Type B pancreatic cell (in vitro differentiated cells): ENCODE measurements around the gene PPP4R3B. TPM values are rescaled to one million over a fixed set of nuclear protein-coding genes. Genes with fewer than 3 reads are reported as not detected.

Experiments used
- DNase-seq: peaks from one replicate; pipeline ENCODE4 v3.0.0; 2021; ENCODE audit warnings: mixed read lengths; ENCODE audit not compliant: unreplicated experiment; ENCODE audit errors: extremely low spot score
- H3K27ac Mint-ChIP-seq: 2 replicates; pipeline ENCODE4 v1.8.0; 2021; ENCODE audit warnings: mild to moderate bottlenecking, mixed read lengths
- H3K27me3 Mint-ChIP-seq: 2 replicates; pipeline ENCODE4 v1.8.0; 2021; ENCODE audit warnings: mixed read lengths
- H3K36me3 Mint-ChIP-seq: 2 replicates; pipeline ENCODE4 v1.8.0; 2021; ENCODE audit warnings: mixed read lengths
- H3K4me1 Mint-ChIP-seq: one replicate; pipeline ENCODE4 v1.8.0; 2021; ENCODE audit warnings: mixed read lengths; ENCODE audit not compliant: unreplicated experiment
- H3K4me3 Mint-ChIP-seq: 2 replicates; pipeline ENCODE4 v1.8.0; 2021; ENCODE audit warnings: mild to moderate bottlenecking, mixed read lengths
- H3K9me3 Mint-ChIP-seq: 2 replicates; pipeline ENCODE4 v1.8.0; 2021; ENCODE audit warnings: mixed read lengths
- total RNA-seq: library from RNA; stranded (reverse); gene quantifications from 2 replicates; pipeline ENCODE4 v1.2.1, GENCODE V29; 2021; ENCODE audit warnings: low replicate concordance
- TF ChIP-seq, protein P1 (sequence below): fragments of 200-600 bp; sonication (generic); conservative IDR thresholded peaks from 2 replicates; pipeline ENCODE4 v1.5.0; 2021; ENCODE audit warnings: antibody characterized with exemption, mild to moderate bottlenecking

The PPP4R3B gene
- total RNA-seq, 1 donor from 2014 or later, result 59.4 TPM

DNA sequence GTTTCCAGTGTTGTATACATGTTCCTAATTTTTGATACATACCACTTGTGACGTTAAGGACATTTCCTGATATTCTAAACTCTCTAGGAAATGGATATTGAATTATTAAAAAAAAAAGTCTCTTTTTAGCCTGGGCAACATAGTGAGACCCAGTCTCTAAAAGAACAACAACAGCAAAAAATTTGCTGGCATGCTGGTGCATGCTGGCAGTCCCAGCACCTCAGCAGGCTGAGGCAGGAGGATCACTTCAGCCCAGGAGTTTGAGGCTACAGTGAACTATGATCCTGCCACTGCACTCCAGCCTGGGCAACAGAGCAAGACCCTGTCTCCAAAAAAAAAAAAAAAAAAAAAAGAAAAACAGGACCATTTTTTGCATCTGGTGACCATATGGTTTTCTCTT lies 10.5 kb upstream of the PPP4R3B start:
- Mint-ChIP-seq H3K36me3 (peaks cover 9% of the 10 kb centered on the region), H3K4me3 (no peak overlapping the region), H3K4me1 (peaks cover 10% of the 10 kb centered on the region), H3K27ac (no peak overlapping the region), H3K9me3 (no peaks in the 10 kb centered on the region), H3K27me3 (no peaks in the 10 kb centered on the region)
- DNase-seq, result no peak
- TF ChIP-seq, protein P1, sequence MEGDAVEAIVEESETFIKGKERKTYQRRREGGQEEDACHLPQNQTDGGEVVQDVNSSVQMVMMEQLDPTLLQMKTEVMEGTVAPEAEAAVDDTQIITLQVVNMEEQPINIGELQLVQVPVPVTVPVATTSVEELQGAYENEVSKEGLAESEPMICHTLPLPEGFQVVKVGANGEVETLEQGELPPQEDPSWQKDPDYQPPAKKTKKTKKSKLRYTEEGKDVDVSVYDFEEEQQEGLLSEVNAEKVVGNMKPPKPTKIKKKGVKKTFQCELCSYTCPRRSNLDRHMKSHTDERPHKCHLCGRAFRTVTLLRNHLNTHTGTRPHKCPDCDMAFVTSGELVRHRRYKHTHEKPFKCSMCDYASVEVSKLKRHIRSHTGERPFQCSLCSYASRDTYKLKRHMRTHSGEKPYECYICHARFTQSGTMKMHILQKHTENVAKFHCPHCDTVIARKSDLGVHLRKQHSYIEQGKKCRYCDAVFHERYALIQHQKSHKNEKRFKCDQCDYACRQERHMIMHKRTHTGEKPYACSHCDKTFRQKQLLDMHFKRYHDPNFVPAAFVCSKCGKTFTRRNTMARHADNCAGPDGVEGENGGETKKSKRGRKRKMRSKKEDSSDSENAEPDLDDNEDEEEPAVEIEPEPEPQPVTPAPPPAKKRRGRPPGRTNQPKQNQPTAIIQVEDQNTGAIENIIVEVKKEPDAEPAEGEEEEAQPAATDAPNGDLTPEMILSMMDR, result no peak

DNA sequence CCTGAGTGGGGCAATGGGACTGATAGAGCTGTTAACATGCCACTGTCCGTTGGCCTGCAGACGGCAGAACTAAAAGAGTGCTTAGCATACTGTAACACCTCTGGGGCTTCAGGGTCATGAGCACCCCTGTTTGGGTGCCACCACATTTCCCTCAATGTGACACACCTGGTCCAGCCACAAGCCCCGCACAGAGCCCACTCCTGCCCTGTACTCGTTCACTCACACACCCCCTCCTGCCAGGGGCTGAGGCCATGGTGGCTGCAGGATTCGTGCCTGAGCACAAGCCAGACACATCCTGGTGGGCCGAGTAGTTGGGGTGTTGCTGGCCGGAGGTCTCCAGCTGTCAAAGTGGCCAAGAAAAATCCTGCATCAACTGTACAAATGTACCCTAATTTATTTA lies 4.4 kb upstream of the PPP4R3B start:
- Mint-ChIP-seq H3K36me3 (no peaks in the 10 kb centered on the region), H3K9me3 (no peaks in the 10 kb centered on the region), H3K27me3 (no peaks in the 10 kb centered on the region), H3K27ac (no peak overlapping the region), H3K4me3 (no peak overlapping the region), H3K4me1 (peaks cover 16% of the 10 kb centered on the region)
- DNase-seq, result no peak
- TF ChIP-seq, protein P1, result no peak

DNA sequence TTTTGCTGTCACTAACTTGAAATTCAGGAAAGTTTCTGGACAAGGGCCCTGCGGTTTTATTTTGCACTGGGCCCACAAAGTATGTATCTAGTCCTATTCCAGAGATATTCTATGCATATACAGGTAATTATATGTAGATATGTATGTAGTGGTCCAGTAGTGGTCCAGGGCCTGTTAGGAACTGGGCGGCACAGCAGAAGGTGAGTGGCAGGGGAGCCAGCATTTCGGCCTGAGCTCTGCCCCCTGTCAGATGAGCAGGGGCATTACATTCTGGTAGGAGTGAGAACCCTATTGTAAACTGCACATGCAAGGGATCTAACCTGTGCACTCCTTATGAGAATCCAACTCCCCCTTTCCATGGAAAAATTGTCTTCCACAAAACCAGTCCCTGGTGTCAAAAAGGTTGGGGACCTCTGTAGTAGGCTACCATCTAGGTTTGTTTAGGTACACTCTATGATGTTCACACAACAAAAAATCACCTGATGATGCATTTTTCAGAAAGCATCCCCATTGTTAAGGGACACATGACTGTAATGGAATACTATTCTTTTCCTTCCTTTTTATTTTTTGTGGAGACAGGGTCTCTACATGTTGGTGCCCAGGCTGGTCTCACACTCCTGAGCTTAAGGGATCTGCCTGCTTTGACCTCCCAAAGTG lies 2.8 kb upstream of the PPP4R3B start:
- H3K27me3 Mint-ChIP-seq, result no peaks in the 10 kb centered on the region
- peaks cover 23% of the 10 kb centered on the region for H3K4me1 Mint-ChIP-seq
- H3K4me3 Mint-ChIP-seq, result no peak overlapping the region

DNA sequence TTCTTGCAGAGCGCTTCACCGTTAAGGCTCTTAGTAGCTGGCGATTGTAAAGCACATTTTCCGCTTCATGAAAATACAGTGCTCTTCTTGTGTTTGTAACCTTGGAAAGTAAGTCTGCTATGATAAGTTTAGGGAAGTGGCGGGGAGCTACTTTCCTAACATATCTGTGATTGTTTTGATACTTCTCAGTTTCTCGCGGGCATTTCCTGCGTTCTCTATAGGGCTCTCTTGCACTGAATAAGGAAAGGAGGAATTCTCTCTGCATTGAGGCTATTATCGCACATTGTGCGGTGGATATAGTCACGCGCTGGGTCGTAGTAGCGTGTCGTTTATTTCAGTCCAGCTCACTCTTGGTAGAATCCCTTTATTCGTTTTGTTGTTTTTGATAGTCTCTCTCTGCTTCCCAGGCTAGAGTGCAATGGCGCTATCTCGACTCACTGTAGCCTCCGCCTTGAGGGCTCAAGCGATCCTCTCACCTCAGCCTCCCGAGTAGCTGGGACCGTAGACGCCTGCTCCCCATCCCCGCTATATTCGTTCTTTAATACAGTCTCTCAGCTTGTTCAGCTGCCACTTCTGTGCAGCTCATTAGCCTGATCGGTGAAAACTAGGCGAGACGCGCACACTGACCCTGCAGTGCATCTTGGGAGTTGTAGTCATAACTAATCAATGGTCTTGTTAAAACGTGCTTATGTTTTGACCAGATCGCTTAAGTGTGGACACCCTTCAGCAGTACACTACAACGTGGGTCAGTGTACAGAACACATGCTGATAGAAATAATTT lies 1.0 kb upstream of the PPP4R3B start:
- TF ChIP-seq, protein P1, result no peak
- Mint-ChIP-seq H3K4me3 (no peak overlapping the region), H3K36me3 (peaks cover 8% of the 10 kb centered on the region), H3K9me3 (no peaks in the 10 kb centered on the region), H3K27me3 (no peaks in the 10 kb centered on the region), H3K4me1 (peaks cover 20% of the 10 kb centered on the region), H3K27ac (no peak overlapping the region)
- DNase-seq, result no peak

More for the DNA sequence above, 2.8 kb upstream of the PPP4R3B start:
- H3K9me3 Mint-ChIP-seq, result no peaks in the 10 kb centered on the region
- no peaks in the 10 kb centered on the region for H3K36me3 Mint-ChIP-seq
- no peak for DNase-seq
- TF ChIP-seq, protein P1, result peak; percentile 58
- peak overlapping the region; percentile 73 for H3K27ac Mint-ChIP-seq

DNA sequence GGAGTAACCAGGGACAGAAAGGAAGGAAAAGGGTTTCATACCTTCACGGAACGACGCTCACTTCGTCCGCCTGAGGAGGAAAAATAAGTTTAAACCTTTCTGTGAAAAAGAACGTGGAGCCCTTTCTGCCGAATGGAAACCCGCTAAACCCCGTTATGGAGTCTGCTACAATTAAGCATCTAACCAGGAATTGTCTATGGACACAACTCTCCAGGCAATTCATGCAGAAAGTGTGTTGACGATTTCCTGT lies 528 bp upstream of the PPP4R3B start:
- no peak for DNase-seq
- no peak overlapping the region for H3K27ac Mint-ChIP-seq
- no peaks in the 10 kb centered on the region for H3K9me3 Mint-ChIP-seq
- H3K36me3 Mint-ChIP-seq, result peaks cover 11% of the 10 kb centered on the region
- H3K4me1 Mint-ChIP-seq, result peaks cover 15% of the 10 kb centered on the region
- H3K27me3 Mint-ChIP-seq, result no peaks in the 10 kb centered on the region
- TF ChIP-seq, protein P1, result no peak
- no peak overlapping the region for H3K4me3 Mint-ChIP-seq
